Tongue (tissue), 2 donors: ENCODE data around the gene NCBP3. TPM values are rescaled to one million over a fixed set of nuclear protein-coding genes. Genes with fewer than 3 reads are reported as not detected.
A peak's percentile ranks its signal among the peaks of the same experiment; 100 is the strongest.
"Not testable (repeated sequence)": the region's sequence is repeated elsewhere in the genome, so short reads cannot be mapped to it uniquely, and the experiment has no call there.

ENCODE experiments used
- DNase-seq: peaks from one replicate; pipeline ENCODE4 v3.0.0-alpha.2; 2015
- total RNA-seq: library from RNA; depleted of rRNA; stranded (reverse); fragments of >200 nt; gene quantifications from one replicate; pipeline ENCODE4 v1.2.3, GENCODE V29; 2014

The NCBP3 gene
- total RNA-seq, 1 donor from 2014 or later: 31.7 TPM

DNA sequence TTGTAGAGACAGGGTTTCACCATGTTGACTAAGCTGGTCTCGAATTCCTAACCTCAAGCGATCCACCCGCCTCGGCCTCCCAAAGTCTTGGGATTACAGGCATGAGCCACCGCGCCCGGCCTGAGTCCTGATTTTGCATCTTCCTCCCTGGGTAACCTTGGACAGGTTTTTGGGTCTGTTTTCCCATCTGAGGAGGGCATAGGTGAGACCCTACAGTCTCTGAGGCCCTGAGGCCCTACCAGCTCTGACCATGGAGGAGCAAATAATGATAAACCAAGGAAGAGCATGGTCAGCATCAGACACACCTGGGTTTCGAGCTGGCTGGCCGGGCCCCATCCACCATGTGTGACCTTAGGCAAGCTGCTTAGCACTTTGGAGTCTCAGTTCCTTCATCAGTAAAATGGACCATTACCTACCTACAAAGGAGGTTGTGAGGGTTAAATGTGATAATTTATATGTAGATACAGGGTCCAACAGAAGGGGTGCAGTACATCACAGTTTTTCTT is 1.2 kb upstream of the NCBP3 start:
- DNase-seq: no peak

DNA sequence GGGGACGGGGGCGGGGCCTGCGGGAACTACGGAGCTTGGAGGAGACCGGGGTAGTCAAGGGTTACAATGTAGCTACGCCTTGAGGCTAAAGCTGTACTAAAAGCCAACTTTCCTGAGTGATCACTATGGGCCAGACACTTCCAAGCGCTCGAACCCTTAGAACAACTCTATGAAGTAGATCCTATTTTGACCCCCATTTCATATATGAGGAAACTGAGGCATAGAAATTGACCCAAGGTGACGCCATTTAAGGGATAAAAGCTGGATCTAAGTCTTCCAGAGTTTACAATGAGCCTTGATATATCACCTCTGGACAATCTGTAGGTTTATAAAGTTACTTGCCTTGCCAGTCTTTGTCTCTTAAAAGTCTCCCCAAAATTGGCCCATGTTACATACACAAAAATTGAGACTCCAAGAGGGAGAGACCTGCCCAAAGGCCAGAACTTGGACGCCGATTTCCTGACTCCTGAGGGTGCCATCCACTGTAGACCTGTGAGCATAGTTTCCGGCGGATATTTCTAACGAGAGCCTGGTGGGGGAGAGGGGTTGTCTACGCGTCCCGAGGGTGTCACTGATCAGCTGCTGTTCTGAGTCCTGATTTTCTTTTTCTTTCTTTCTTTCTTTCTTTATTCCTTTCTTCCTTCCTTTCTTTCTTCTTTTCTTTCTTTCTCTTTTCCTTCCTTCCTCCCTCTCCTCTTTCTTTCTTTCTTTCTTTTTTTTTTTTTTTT is 555 bp upstream of the NCBP3 start:
- DNase-seq: no peak

DNA sequence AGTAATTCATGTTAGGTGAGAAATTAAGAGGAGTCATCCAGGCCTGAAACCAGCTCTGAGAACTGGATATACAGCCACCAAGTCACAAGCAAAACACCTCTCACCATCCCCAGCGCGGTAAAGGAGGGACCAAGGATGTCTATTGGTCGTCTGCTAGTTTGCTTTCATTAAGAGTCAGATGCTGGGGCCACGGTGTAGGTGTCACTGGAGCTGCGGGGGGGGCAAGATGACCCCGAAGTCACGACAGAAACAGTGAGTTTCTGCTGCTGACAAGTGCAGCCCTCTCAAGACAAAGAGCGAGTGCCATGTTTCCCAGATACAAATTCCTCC is 790 bp downstream of the NCBP3 start:
- DNase-seq: no peak

DNA sequence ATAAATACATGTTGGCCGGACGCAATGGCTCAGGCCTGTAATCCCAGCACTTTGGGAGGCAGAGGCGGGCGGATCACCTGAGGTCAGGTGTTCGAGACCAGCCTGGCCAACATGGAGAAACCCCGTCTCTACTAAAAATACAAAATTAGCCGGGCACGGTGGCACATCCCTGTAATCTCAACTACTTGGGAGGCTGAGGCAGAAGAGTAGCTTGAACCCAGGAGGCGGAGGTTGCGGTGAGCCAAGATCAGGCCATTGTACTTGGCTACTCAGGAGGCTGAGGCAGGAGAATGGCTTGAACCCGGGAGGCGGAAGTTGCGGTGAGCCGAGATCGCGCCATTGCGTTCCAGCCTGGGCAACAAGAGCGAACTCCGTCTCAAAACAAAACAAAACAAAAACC is 1.5 kb downstream of the NCBP3 start:
- not testable (repeated sequence) for DNase-seq

DNA sequence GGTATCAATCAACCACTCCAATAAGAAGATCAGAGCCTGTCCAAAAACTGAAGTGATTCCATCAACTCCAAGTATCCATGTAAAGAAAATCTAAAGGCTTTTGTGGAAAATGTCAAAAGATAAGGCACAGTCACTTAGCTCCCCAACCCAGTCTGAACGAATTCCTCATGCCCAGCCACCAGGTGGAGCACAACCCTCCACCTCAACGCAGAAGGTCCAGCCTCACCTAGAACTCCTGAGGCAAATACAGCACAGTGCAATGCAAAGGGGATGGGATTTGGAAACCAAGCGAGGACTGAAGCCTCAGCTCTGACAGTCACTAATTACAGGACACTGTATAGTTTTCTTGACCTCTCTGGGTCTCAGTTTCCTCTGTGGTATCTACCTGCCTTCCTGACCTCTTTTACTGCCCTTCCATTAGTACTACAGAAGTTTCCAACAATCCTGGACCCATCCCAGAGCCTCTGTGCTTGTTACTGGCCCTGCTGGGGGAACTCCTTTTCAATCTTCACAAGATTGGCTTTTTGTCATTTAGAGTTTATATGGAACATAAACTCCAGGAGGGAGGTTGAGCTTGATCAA is 2.0 kb downstream of the NCBP3 start:
- DNase-seq: no peak

DNA sequence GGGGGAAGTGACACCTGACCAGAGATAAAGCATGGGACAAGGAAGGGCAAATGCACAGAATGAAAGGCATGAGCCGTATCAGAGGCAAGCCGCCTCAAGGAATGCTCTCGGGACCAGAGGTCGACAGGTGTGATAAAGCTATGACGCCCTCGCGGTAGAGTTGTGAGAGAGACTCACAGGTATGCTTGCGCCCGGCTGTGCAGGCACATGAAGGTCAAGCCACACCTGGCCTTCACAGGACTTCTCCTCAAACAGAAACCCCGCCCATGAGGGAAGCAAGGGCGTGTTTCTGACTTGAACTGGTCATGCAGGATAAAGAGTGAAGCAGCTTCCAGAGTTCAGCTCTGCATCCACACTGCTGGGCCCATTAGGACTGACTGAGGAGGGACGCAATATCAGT is 7.8 kb downstream of the NCBP3 start:
- no peak for DNase-seq

DNA sequence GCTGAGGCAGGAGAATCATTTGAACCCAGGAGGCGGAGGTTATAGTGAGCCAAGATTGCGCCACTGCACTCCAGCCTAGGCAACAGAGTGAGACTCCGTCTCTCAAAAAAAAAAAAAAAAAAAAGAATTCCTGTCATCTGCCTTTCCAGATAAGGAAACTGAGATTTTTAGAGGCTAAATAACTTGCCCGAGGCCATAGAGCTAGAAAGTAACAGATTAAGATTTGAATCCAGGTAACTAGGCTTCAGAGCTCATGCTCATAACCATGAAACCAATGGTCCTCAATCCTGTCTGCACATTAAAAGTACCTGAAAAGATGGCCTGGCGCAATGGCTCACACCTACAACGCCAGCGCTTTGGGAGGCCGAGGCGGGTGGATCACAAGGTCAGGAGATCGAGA is 9.5 kb downstream of the NCBP3 start:
- no peak for DNase-seq

DNA sequence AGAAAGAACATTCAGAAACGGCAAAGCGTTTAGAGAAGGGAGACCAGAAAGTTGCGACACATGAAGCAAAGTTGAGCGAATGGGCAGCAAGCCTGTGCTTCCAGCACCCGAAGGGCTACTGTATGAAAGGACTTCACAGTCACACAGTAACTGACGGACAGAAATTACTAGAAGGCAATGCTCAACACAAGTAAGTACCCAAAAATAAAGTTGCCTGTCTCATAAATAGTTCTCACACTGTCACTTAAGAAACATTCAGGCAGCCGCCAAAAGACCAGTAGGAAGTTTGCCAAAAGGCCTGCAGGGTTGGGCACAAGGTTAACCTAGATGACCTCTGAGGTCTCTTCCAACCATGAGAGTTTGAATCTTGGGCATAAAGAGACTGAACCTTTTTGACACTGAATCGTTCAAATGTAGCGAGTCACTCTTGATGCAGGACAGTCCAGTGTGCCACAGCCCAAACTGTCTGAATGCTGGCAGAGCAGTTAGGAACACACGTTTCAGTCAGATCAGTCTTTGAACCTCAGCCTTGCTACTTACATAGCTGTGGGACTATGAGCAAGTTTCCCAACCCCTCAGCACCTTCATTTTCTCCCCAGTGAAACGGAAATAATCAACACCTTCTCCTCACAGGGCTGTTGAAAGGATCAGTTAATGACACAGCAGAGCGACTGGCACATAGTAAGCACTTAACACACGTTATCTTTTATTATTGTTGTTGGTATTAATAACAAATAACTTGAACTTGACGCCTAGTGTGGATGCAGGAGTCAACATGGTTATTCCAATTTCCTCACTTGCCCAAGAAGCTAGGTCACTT is 10.4 kb downstream of the NCBP3 start:
- DNase-seq: no peak

DNA sequence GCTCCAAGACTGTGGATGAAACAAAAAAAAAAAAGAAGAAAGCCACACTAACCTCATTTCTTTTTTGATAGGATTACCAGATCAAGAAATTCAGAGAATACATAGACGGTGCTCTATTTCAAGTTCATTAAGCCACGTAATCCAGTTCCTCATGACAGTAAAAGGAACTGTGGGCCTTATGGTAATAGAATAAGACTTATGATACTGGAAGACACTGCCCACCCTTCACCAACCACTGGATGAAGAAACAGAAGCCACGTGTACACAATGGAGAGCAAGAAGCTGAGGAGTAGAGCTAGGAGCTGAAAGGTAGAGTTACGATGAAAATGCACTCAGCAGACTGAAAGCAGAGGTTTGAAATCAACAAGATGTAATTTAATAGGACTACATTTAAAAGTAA is 11.2 kb downstream of the NCBP3 start:
- DNase-seq: no peak

DNA sequence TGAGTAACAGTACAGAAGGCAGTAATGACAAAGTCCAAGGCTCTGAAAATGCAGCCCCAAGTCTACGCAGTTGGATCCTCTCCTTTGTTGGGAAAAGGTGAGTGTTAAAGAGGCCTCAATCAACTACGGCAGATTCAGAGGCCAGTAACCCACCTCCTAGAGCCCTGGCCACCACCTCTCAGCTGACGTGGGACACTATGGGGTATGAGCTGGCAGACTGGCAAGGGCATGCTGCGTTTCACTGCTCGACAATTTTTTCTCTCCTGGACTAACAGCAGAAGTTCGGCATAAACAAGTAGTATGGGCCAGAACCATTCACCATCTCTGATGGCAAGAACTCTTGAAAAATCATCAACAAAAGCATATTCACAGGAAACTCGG is 17.2 kb downstream of the NCBP3 start:
- no peak for DNase-seq

DNA sequence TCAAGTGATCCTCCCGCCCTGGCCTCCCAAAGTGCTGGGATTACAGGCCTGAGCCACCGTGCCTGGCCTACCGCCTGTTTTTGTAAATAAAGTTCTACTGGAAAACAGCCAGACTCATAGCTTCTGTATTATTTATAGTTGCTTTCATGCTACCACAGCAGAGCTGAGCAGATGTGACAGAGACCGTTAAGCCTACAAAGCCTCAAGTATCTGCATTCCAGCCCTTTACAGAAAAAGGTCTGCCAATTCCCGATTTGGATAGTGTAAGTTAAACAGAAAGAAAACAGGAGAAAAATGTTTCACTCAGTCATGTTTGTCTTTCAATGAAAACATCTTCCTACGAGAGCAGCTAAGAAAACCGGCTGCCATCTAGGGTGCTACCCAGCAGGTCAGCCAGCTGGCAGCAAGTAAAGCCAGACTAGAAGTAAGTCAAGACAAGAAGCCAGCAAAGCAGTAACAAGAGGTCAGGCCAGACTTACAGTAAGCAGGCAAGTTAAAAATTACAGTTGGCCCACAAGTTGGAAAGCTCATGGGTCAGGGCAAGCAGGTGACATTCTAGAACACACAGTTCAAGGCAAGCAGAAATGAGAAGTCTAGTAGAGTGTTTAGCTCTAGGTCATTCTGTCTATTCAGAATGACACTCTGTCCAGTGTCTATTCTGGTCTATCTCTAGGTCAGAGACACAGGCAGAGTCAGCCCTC is 17.7 kb downstream of the NCBP3 start:
- DNase-seq: peak; percentile 56

DNA sequence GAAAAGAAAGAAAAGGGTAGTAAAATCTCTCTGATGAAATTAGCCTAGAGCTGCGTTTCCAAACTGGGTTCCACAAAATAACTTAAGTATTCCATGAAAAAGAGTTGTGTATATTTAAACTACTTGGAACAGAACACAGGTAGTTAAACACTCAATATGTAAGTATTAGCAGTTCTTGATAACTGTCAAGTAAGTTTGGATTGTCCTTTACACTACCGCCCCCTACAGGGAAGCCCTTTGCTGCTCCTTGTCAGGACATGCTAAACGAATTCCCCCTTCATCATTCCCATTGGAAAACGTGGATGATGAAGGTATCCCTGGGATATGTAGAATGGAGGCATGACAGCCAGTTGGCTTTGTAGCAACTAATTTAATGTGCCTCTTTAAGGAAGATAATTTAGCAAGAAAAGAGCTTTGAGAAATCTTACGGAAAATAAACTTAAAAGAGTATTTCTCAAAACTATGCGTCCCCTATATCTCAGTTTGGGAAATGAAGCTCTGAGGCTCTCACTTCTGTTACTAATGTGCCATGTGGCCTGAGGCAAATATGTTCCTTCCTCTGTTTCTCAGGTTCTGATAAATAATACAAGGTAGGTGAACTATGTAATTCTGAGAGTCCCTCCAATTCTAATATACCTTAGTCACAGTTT is 18.8 kb downstream of the NCBP3 start:
- peak; percentile 65 for DNase-seq

DNA sequence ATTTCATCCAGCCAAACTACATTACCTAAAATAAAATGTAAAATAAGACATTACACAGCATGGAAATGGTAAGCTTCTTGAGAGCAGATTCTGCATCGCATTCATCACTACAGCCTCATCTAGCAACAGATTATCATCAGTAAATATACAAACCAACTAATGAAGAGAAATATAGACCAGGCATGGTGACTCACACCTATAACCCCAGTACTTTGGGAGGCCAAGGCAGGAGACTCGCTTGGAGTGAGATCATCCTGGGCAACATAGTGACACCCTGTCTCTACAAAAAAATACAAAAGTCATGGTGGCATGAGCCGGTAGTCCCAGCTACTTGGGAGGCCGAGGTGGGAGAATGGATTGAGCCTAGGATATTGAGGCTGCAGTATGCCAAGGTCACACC is 19.9 kb downstream of the NCBP3 start:
- DNase-seq: no peak

DNA sequence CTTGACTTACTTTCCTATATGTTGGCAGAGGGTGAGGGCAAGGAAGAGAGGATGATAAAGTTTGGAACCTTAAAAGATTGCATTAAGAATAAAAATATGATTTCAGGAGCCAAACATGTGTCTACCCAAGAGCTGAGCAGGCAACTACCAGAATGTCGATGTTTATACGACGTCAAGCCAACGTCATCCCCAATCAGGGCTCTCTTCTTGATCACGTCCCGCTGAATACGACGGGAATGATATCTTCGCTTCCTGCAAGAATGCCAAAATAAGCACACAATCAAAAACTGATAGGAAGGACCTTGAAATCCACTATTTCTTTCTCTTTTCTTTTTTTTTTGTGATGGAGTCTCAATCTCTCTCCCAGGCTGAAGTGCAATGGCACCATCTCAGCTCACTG is 24.9 kb downstream of the NCBP3 start:
- DNase-seq: no peak

DNA sequence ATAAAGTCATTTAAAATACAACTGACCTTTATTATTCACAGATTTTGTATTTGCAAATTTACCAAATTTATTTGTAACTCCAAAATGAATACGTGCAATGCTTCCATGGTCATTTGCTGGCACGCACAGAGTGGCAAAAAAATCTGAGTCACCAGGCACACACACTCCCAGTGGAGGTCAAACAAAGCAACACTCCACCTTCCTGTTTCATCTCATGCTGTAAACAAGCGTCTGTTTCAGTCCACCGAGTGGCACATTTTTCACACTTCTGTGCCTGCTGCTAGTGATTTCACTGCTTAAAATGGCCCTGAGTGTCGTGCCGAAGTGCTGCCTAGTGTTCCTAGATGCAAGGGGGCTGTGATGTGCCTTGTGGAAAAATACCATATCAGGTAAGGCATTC is 27.3 kb downstream of the NCBP3 start:
- no peak for DNase-seq

DNA sequence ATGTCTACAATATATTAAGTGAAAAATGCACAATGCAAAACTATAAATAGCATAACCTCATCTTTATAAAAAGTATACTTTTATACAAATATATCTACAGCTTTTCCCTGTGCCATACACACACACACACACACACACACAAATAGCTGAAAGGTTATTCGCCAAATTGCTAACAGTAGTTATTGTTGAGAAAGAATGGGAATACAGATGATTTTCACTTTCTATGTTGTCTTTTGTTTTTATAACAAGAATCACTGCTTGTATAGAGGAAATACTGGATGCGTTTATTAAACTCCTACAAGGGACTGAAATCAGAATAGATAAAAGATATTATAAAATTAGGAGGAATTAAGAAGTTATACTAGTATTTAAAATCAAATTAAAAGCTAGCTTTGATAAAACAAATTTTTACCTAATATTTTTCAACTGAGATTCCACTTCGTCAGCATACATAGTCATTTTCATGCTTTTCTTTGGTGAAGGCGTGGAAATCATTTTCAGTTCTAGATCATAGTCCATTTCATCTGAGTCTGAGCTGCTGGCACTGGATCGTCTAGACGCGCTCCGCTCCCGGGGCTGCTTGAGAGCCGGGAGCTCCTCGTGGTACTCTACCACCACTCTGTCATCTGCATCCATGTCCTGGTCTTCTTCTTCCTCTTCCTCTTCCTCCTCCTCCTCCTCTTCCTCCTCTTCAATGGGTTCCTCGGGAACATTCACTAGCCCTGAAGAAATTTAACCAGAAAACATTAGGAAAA is 28.0 kb downstream of the NCBP3 start:
- no peak for DNase-seq

DNA sequence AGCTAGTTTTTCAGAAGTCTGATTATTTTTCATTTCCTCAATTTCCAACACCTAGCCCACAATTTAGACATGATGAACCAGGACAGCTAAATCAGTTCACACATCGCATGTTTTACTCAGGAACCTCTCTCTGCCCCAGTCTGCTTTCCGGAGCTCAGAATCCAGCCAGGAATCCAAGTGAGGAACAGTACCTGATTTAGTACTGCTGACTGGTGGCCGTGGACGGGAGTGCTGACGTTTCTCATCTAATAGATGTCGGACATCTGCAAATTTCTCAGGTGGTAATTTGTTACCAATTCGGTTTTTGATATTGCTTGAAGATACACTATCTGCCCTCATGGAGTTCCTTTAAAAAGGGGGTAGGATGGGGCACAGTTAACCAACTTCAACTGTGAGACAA is 30.1 kb downstream of the NCBP3 start:
- DNase-seq: peak; percentile 7

DNA sequence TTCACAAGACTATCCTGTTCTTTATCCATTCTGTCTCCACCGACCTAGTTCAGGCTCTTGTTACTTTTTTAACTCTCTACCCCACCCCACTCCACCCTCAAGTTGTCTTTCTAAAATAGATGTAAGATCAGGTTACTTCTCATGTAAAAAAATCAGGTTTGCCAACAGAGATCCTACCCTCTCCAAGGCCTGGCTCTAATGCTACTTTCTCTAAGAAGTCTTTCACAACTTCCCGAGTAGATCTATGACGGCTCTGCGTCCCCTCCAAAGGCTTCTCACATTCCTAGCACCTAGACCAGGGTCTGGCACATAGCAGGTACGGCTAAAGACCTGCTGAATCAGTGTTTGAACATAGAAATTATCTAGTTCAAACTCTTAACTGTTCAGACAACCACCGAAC is 30.9 kb downstream of the NCBP3 start:
- peak; percentile 45 for DNase-seq

DNA sequence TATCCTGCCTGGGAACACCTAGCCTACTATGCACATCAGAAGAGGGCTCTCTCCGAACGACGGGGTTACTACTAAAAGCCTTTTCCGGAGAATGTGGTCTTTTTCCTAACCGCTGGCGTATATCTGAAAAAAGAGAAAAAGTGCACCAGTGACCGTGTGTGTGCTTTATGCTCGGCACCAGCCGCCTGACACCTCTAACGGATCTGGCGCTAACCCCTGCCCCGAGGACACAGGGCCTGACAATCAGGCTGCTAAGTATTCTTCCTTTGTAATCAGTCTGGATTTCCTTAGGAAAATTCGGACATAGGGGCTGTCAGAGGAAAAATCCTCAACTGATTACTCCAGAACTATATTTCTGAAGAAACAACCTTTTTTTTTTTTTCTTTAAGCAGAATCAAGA is 31.7 kb downstream of the NCBP3 start:
- DNase-seq: no peak

DNA sequence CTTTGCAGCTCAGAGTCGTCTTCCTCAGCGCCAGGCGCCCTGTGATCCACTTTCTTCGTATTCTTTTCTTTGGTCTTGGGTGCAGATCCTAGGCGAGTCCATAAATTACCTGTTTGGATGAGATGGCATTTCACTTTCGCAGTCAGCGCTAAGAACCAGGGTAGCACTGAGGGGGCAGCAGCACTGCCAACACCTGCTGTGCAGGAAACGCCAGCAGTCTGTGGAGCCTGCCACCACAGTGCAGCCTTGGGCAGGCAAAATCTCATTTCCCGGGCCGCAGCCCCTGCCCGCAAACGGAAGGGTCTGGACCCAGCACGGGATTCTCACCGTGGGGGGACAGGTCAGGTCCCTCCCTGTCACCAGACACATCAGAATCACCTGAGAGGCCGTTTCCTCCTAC is 32.9 kb downstream of the NCBP3 start:
- DNase-seq: no peak

DNA sequence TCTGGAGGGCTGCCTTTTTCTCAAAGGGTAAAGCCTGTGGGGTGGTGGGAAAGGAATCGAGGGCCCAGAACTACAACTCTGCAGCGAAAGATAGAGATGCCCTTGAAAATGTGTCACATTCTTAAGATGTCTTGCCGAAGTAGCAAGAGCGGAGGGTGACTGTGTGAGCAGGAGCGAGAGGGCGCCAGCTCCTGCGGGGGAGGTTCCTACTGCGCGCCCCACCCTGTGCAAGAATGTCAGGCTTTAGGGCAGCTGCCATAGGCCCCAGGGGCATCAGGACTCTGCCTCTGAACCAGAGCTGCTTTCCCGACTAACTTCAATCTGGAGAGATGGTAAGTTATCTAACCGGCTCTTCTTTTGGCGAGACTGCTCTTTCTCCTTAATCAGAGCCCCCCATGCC is 33.3 kb downstream of the NCBP3 start:
- DNase-seq: peak; percentile 56

DNA sequence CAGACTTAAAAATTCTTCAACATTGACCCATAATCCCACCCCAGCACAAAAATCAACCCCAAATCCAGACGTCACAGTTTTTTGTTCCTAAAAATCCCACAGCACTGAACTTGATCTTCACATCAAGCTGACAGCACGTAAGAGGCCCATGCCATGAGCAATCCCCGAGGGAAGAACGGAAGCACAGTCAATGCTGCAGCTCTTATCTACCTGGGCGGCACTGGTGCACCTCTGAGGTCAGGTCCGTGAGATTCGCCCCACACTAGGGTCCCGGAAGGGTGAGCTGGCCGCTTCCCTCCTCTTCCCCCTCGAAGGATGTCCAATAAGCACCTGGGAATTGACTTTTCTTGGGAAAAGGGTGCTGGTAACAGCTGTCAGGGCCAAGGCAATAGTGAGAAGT is 33.8 kb downstream of the NCBP3 start:
- no peak for DNase-seq
